Measurements from ENCODE around the gene FOXL1. TPM values are rescaled to one million over a fixed set of nuclear protein-coding genes. Genes with fewer than 3 reads are reported as not detected.

FOXL1 gene
- total and polyA plus RNA-seq, 9 of the 15 experiments (the other 6 are each of a cell fraction or from before 2014, with no cell fraction given): not detected

GRCh38 chr16:86554917-86555703, 23.2 kb upstream of the FOXL1 start, which contains the start of gene MTHFSD (continued):
- TF ChIP-seq HMBOX1 (IDR thresholded peaks at IDR 0.05) (no peak), KLF6 (CRISPR knock-in tag; IDR thresholded peaks at IDR 0.05; ENCODE audit: borderline replicate concordance) (no peak), YBX1 (IDR thresholded peaks at IDR 0.05) (no peak), E2F1 (CRISPR knock-in tag; IDR thresholded peaks at IDR 0.05) (no peak), ZNF449 (CRISPR knock-in tag; IDR thresholded peaks at IDR 0.05) (no peak), XRCC5 (IDR thresholded peaks at IDR 0.05; ENCODE audit: low read depth, low read length) (no peak), ZNF398 (CRISPR knock-in tag; IDR thresholded peaks at IDR 0.05) (no peak), ARHGAP35 (IDR thresholded peaks at IDR 0.05; ENCODE audit: partially characterized antibody) (no peak), FOXK1 (CRISPR knock-in tag; IDR thresholded peaks at IDR 0.05; ENCODE audit: borderline replicate concordance) (no peak), FOXO4 (CRISPR knock-in tag; IDR thresholded peaks at IDR 0.05) (no peak), THRAP3 (IDR thresholded peaks at IDR 0.05; ENCODE audit: borderline replicate concordance) (no peak), AFF1 (IDR thresholded peaks at IDR 0.05; ENCODE audit: low read depth in 1 of 2, partially characterized antibody in 2 of 2) (no peak), EGR1 (conservative IDR thresholded peaks at IDR 0.05) (no peak), PHTF2 (CRISPR knock-in tag; IDR thresholded peaks at IDR 0.05) (no peak), MCM7 (IDR thresholded peaks at IDR 0.05) (no peak), RUNX1 (IDR thresholded peaks at IDR 0.05; ENCODE audit: low read depth) (no peak), ZNF124 (CRISPR knock-in tag; IDR thresholded peaks at IDR 0.05) (no peak)

Measured in K562 (cell line).